IPS-18a (cell line): ENCODE measurements around the gene CPLANE2.
A peak's percentile ranks its signal among the peaks of the same experiment; 100 is the strongest.

Experiments used
- H3K27ac ChIP-seq: one replicate; pipeline ENCODE4 v1.5.1; 2013; ENCODE audit warnings: low read length
- H3K27me3 ChIP-seq: one replicate; pipeline ENCODE4 v1.6.1; 2013; ENCODE audit warnings: mild to moderate bottlenecking, low read length; ENCODE audit not compliant: control insufficient read depth, insufficient read depth
- H3K36me3 ChIP-seq: one replicate; pipeline ENCODE4 v1.6.1; 2013; ENCODE audit warnings: low read depth, low read length; ENCODE audit not compliant: control insufficient read depth
- H3K4me1 ChIP-seq: one replicate; pipeline ENCODE4 v1.6.1; 2013; ENCODE audit warnings: low read depth, low read length; ENCODE audit not compliant: control insufficient read depth
- H3K4me3 ChIP-seq: one replicate; pipeline ENCODE4 v1.5.1; 2013; ENCODE audit warnings: low read length
- H3K9ac ChIP-seq: one replicate; pipeline ENCODE4 v1.6.1; 2013; ENCODE audit warnings: mild to moderate bottlenecking, low read length, moderate library complexity
- H3K9me3 ChIP-seq: one replicate; pipeline ENCODE4 v1.6.1; 2013; ENCODE audit warnings: low read depth, low read length; ENCODE audit not compliant: control insufficient read depth

CPLANE2 gene

GRCh38 chr1:16189921-16190621 is 46.9 kb downstream of the CPLANE2 start:
- no peaks in the 10 kb centered on the region for H3K36me3 ChIP-seq
- H3K9ac ChIP-seq = no peak overlapping the region
- no peaks in the 10 kb centered on the region for H3K27me3 ChIP-seq
- no peak overlapping the region for H3K27ac ChIP-seq
- no peak overlapping the region for H3K4me3 ChIP-seq
- H3K4me1 ChIP-seq = no peaks in the 10 kb centered on the region
- H3K9me3 ChIP-seq = no peaks in the 10 kb centered on the region

- no peak overlapping the region for H3K4me3 ChIP-seq
- no peaks in the 10 kb centered on the region for H3K4me1 ChIP-seq
- H3K36me3 ChIP-seq = no peaks in the 10 kb centered on the region
- no peak overlapping the region for H3K9ac ChIP-seq
- H3K9me3 ChIP-seq = no peaks in the 10 kb centered on the region
- H3K27me3 ChIP-seq = no peaks in the 10 kb centered on the region
- H3K27ac ChIP-seq = no peak overlapping the region
Observed at GRCh38 chr1:16189003-16189402, 48.0 kb downstream of the CPLANE2 start.

GRCh38 chr1:16187748-16188401 is 49.1 kb downstream of the CPLANE2 start:
- Histone ChIP-seq H3K36me3 (no peaks in the 10 kb centered on the region), H3K9ac (no peak overlapping the region), H3K27me3 (no peaks in the 10 kb centered on the region), H3K4me3 (no peak overlapping the region), H3K4me1 (no peaks in the 10 kb centered on the region), H3K9me3 (no peaks in the 10 kb centered on the region), H3K27ac (no peak overlapping the region)

GRCh38 chr1:16186655-16187235 is 50.2 kb downstream of the CPLANE2 start:
- Histone ChIP-seq H3K27me3 (no peaks in the 10 kb centered on the region), H3K36me3 (no peaks in the 10 kb centered on the region), H3K9ac (no peak overlapping the region), H3K4me3 (no peak overlapping the region), H3K4me1 (peaks cover 6% of the 10 kb centered on the region), H3K9me3 (no peaks in the 10 kb centered on the region), H3K27ac (no peak overlapping the region)

GRCh38 chr1:16184557-16185303 is 52.3 kb downstream of the CPLANE2 start:
- H3K9ac ChIP-seq = no peak overlapping the region
- H3K4me3 ChIP-seq = no peak overlapping the region
- no peak overlapping the region for H3K27ac ChIP-seq
- peaks cover 9% of the 10 kb centered on the region for H3K4me1 ChIP-seq
- H3K36me3 ChIP-seq = no peaks in the 10 kb centered on the region
- H3K27me3 ChIP-seq = no peaks in the 10 kb centered on the region
- no peaks in the 10 kb centered on the region for H3K9me3 ChIP-seq

GRCh38 chr1:16183765-16184556 is 53.0 kb downstream of the CPLANE2 start:
- H3K9ac ChIP-seq = no peak overlapping the region

GRCh38 chr1:16183179-16183578 is 53.8 kb downstream of the CPLANE2 start:
- Histone ChIP-seq H3K27ac (no peak overlapping the region), H3K4me1 (peaks cover 9% of the 10 kb centered on the region), H3K4me3 (no peak overlapping the region), H3K36me3 (no peaks in the 10 kb centered on the region), H3K9me3 (no peaks in the 10 kb centered on the region), H3K9ac (no peak overlapping the region), H3K27me3 (no peaks in the 10 kb centered on the region)

More at GRCh38 chr1:16183765-16184556, 53.0 kb downstream of the CPLANE2 start:
- no peak overlapping the region for H3K4me3 ChIP-seq
- H3K9me3 ChIP-seq = no peaks in the 10 kb centered on the region
- no peaks in the 10 kb centered on the region for H3K36me3 ChIP-seq
- no peaks in the 10 kb centered on the region for H3K27me3 ChIP-seq
- H3K27ac ChIP-seq = no peak overlapping the region
- peaks cover 9% of the 10 kb centered on the region for H3K4me1 ChIP-seq

- H3K4me3 ChIP-seq = no peak overlapping the region
- peaks cover 9% of the 10 kb centered on the region for H3K4me1 ChIP-seq
- no peaks in the 10 kb centered on the region for H3K36me3 ChIP-seq
- no peaks in the 10 kb centered on the region for H3K9me3 ChIP-seq
- H3K27ac ChIP-seq = peak overlapping the region; percentile 51
- no peaks in the 10 kb centered on the region for H3K27me3 ChIP-seq
- peak overlapping the region; percentile 38 for H3K9ac ChIP-seq
Observed at GRCh38 chr1:16181887-16182719, 54.9 kb downstream of the CPLANE2 start.
